Hepatocyte (in vitro differentiated cells): ENCODE data around the gene XPO4. TPM values are rescaled to one million over a fixed set of nuclear protein-coding genes. Genes with fewer than 3 reads are reported as not detected.

Source experiments
- DNase-seq: peaks from one replicate; pipeline ENCODE4 v3.0.0-alpha.2; 2016; ENCODE audit warnings: low spot score
- H2AFZ ChIP-seq: fragments of 200-600 bp; sonication (generic); 2 replicates; pipeline ENCODE4 v1.6.0; 2016; ENCODE audit warnings: antibody characterized with exemption, mild to moderate bottlenecking
- H3K27ac ChIP-seq: fragments of 200-600 bp; sonication (generic); 2 replicates; pipeline ENCODE4 v1.5.1; 2016; ENCODE audit warnings: mild to moderate bottlenecking
- H3K27me3 ChIP-seq: fragments of 200-600 bp; sonication (generic); 2 replicates; pipeline ENCODE4 v1.6.1; 2016
- H3K36me3 ChIP-seq: fragments of 200-600 bp; sonication (generic); replicated peaks from 2 replicates; pipeline ENCODE4 v1.5.1; 2016; ENCODE audit warnings: low read depth; ENCODE audit not compliant: insufficient read depth
- H3K4me1 ChIP-seq: fragments of 200-600 bp; sonication (generic); 2 replicates; pipeline ENCODE4 v1.5.1; 2016; ENCODE audit warnings: mild to moderate bottlenecking, moderate library complexity; ENCODE audit not compliant: insufficient read depth
- H3K4me2 ChIP-seq: fragments of 200-600 bp; sonication (generic); 2 replicates; pipeline ENCODE4 v1.6.0; 2016
- H3K4me3 ChIP-seq: fragments of 200-600 bp; sonication (generic); 2 replicates; pipeline ENCODE4 v1.5.1; 2016; ENCODE audit warnings: mild to moderate bottlenecking
- H3K79me2 ChIP-seq: fragments of 200-600 bp; sonication (generic); 2 replicates; pipeline ENCODE4 v1.6.0; 2017; ENCODE audit warnings: mild to moderate bottlenecking
- H3K9me2 ChIP-seq: fragments of 200-600 bp; sonication (generic); replicated peaks from 2 replicates; pipeline ENCODE4 v1.6.0; 2017; ENCODE audit warnings: mild to moderate bottlenecking; ENCODE audit not compliant: insufficient read depth
- H3K9me3 ChIP-seq: fragments of 200-600 bp; sonication (generic); 2 replicates; pipeline ENCODE4 v1.5.1; 2016; ENCODE audit warnings: low read depth, mild to moderate bottlenecking
- H4K20me1 ChIP-seq: fragments of 200-600 bp; sonication (generic); 2 replicates; pipeline ENCODE4 v1.6.0; 2016; ENCODE audit warnings: mild to moderate bottlenecking; ENCODE audit not compliant: insufficient read depth, poor library complexity, severe bottlenecking
- CTCF ChIP-seq: fragments of 200-600 bp; sonication (generic); IDR thresholded peaks from 2 replicates; pipeline ENCODE4 v1.5.1; 2016; ENCODE audit warnings: antibody characterized with exemption, mild to moderate bottlenecking; ENCODE audit not compliant: poor library complexity
- EZH2 ChIP-seq: fragments of 200-600 bp; sonication (generic); IDR thresholded peaks from 2 replicates; pipeline ENCODE4 v1.6.1; 2016; ENCODE audit warnings: antibody characterized with exemption, mild to moderate bottlenecking, borderline replicate concordance
- EZH2phosphoT487 ChIP-seq: fragments of 200-600 bp; sonication (generic); IDR thresholded peaks from one replicate; pipeline ENCODE4 v1.6.1; 2018; ENCODE audit warnings: antibody characterized with exemption, mild to moderate bottlenecking, low read depth, moderate library complexity; ENCODE audit not compliant: unreplicated experiment, severe bottlenecking
- WGBS: methylation state at CpG from one replicate; pipeline ENCODE4 v1.1.6; 2016; ENCODE audit warnings: low lambda C conversion rate; ENCODE audit errors: missing lambda C conversion rate; 5-methylcytosine and 5-hydroxymethylcytosine counted together
- polyA plus RNA-seq: library from polyadenylated mRNA; unstranded; fragments of >200 nt; fragmentation: Nextera tagmentation; extraction: Ambion mirVana; gene quantifications from 2 replicates; pipeline ENCODE4 v1.2.1, GENCODE V29; 2016
- total RNA-seq: library from RNA; depleted of rRNA; stranded (reverse); fragments of >200 nt; gene quantifications from 2 replicates; pipeline ENCODE4 v1.2.3, GENCODE V29; 2014

Gene XPO4
- total and polyA plus RNA-seq, 2 experiments from 2014 or later: 3.4 to 20.7 TPM

- Histone ChIP-seq H2AFZ (peak within 1 kb of the TSS; percentile 97), H3K4me2 (peak within 1 kb of the TSS; percentile 87), H3K9me2 (no peaks in the 10 kb centered on the region), H3K4me1 (no peaks in the 10 kb centered on the region), H3K27me3 (no peaks in the 10 kb centered on the region), H3K36me3 (no peaks in the 10 kb centered on the region), H4K20me1 (no peaks in the 10 kb centered on the region), H3K9me3 (peaks cover 13% of the 10 kb centered on the region), H3K79me2 (peaks cover 16% of the 10 kb centered on the region), H3K27ac (peak within 1 kb of the TSS; percentile 96), H3K4me3 (peak within 1 kb of the TSS; percentile 47)
- DNase-seq: peak; percentile 97
- TF ChIP-seq CTCF (no peak), EZH2 (no peak), EZH2phosphoT487 (no peak)
- 1% methylated on average over 72 of the region's 72 CpGs for WGBS
These were observed 129.1 kb downstream of the XPO4 start, which contains the start of gene EEF1AKMT1 for GRCh38 chr13:20773194-20774080. EEF1AKMT1 (minus strand) TSS chr13:20773961; CDS start chr13:20757598, 16,363 bp downstream.

GRCh38 chr13:20772401-20773131 lies 130.0 kb downstream of the XPO4 start:
- TF ChIP-seq EZH2phosphoT487 (no peak), CTCF (no peak), EZH2 (no peak)
- H3K9me3 ChIP-seq: peaks cover 13% of the 10 kb centered on the region
- H3K9me2 ChIP-seq: no peaks in the 10 kb centered on the region
- peak overlapping the region; percentile 47 for H3K4me3 ChIP-seq
- H3K27me3 ChIP-seq: no peaks in the 10 kb centered on the region
- H3K36me3 ChIP-seq: no peaks in the 10 kb centered on the region
- no peak for DNase-seq
- no peaks in the 10 kb centered on the region for H3K4me1 ChIP-seq
- 89% methylated on average over 10 of the region's 10 CpGs for WGBS
- H2AFZ ChIP-seq: peak overlapping the region; percentile 97
- H4K20me1 ChIP-seq: no peaks in the 10 kb centered on the region
- peaks cover 16% of the 10 kb centered on the region for H3K79me2 ChIP-seq
- H3K27ac ChIP-seq: peak overlapping the region; percentile 96
- H3K4me2 ChIP-seq: peak overlapping the region; percentile 87

GRCh38 chr13:20769834-20770233 lies 132.7 kb downstream of the XPO4 start:
- TF ChIP-seq EZH2phosphoT487 (no peak), CTCF (no peak), EZH2 (no peak)
- Histone ChIP-seq H3K4me3 (no peak overlapping the region), H3K9me2 (no peaks in the 10 kb centered on the region), H3K4me2 (no peak overlapping the region), H3K79me2 (peaks cover 16% of the 10 kb centered on the region), H4K20me1 (no peaks in the 10 kb centered on the region), H2AFZ (no peak overlapping the region), H3K27me3 (no peaks in the 10 kb centered on the region), H3K27ac (no peak overlapping the region), H3K9me3 (peaks cover 18% of the 10 kb centered on the region), H3K36me3 (no peaks in the 10 kb centered on the region), H3K4me1 (no peaks in the 10 kb centered on the region)
- DNase-seq: no peak
- WGBS: 95% methylated on average over 1 of the region's 1 CpG
